Ascending aorta (tissue), 2 donors: Measurements from ENCODE around the gene CCT7. TPM values are rescaled to one million over a fixed set of nuclear protein-coding genes. Genes with fewer than 3 reads are reported as not detected.
"Not testable (repeated sequence)": the region's sequence is repeated elsewhere in the genome, so short reads cannot be mapped to it uniquely, and the experiment has no call there.

Experiments used
- DNase-seq, 2 donors: peaks; one replicate each; pipeline ENCODE4 v3.0.0-alpha.2; 2019; ENCODE audit warnings: low spot score in 2 of 2
- H3K27ac ChIP-seq, 2 donors: fragments of 200-600 bp; sonication (generic); one replicate each; pipeline ENCODE4 v1.5.1; 2016 to 2017; ENCODE audit warnings: mild to moderate bottlenecking in 1 of 2
- H3K27me3 ChIP-seq: fragments of 200-600 bp; sonication (generic); one replicate; pipeline ENCODE4 v1.5.1; 2017
- H3K36me3 ChIP-seq, 2 donors: fragments of 200-600 bp; sonication (generic); one replicate each; pipeline ENCODE4 v1.5.1; 2016
- H3K4me1 ChIP-seq, 2 donors: fragments of 200-600 bp; sonication (generic); one replicate each; pipeline ENCODE4 v1.5.1; 2016 to 2017; ENCODE audit warnings: mild to moderate bottlenecking in 1 of 2
- H3K4me3 ChIP-seq, 2 donors: fragments of 200-600 bp; sonication (generic); one replicate each; pipeline ENCODE4 v1.5.1; 2016 to 2017; ENCODE audit warnings: mild to moderate bottlenecking in 1 of 2
- H3K9me3 ChIP-seq, 2 donors: fragments of 200-600 bp; sonication (generic); one replicate each; pipeline ENCODE4 v1.5.1; 2016
- intact Hi-C: fragments of 100-400 bp; cut with DNase I; formaldehyde crosslinking; loops from one replicate; pipeline ENCODE4 v1.15.1; 2023
- total RNA-seq: library from RNA; depleted of rRNA; stranded (reverse); fragments of >200 nt; gene quantifications from one replicate; pipeline ENCODE4 v1.1.0, GENCODE V29; 2016
- TF ChIP-seq, protein P1 (sequence below), 3 experiments: fragments of 200-600 bp in 2 of 3; fragments of 450-650 bp in 1 of 3; sonication (generic) in 2 of 3; IDR thresholded peaks; one replicate each; pipeline ENCODE4 v1.5.1; 2016 to 2019; ENCODE audit warnings: antibody characterized with exemption in 3 of 3, mild to moderate bottlenecking in 1 of 3, moderate library complexity in 1 of 3

Gene CCT7
- total RNA-seq, result 226 TPM

GRCh38 chr2:73233932-73234832, at the start of gene CCT7:
Gene CCT7, plus strand, starts transcription at chr2:73234308. Its CDS starts 71 bp downstream, at chr2:73234379.
- intact Hi-C loops, result loop anchor here (1.0 to 10.0 kb wide), 6 partner anchors 20 to 1223 kb away; partner anchors contain the start of genes DGUOK, INO80B, SFXN5 and SMYD5
- Histone ChIP-seq H3K27me3 (no peaks in the 10 kb centered on the region), H3K27ac (peak within 1 kb of the TSS; percentile 93 to 96), H3K9me3 (no peaks in the 10 kb centered on the region), H3K36me3 (peaks cover 1 to 9% of the 10 kb centered on the region in 2 donors), H3K4me3 (peak within 1 kb of the TSS; percentile 82 to 85), H3K4me1 (peaks cover 4 to 5% of the 10 kb centered on the region in 2 donors)
- TF ChIP-seq, protein P1, sequence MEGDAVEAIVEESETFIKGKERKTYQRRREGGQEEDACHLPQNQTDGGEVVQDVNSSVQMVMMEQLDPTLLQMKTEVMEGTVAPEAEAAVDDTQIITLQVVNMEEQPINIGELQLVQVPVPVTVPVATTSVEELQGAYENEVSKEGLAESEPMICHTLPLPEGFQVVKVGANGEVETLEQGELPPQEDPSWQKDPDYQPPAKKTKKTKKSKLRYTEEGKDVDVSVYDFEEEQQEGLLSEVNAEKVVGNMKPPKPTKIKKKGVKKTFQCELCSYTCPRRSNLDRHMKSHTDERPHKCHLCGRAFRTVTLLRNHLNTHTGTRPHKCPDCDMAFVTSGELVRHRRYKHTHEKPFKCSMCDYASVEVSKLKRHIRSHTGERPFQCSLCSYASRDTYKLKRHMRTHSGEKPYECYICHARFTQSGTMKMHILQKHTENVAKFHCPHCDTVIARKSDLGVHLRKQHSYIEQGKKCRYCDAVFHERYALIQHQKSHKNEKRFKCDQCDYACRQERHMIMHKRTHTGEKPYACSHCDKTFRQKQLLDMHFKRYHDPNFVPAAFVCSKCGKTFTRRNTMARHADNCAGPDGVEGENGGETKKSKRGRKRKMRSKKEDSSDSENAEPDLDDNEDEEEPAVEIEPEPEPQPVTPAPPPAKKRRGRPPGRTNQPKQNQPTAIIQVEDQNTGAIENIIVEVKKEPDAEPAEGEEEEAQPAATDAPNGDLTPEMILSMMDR (IDR thresholded peaks at IDR 0.05), result no peak
- DNase-seq, result peak; percentile 67 to 94

GRCh38 chr2:73185965-73186364, 48.1 kb upstream of the CCT7 start:
- no peaks in the 10 kb centered on the region for H3K27me3 ChIP-seq
- intact Hi-C loops, result no loop called here
- no peak overlapping the region for H3K4me3 ChIP-seq
- no peaks in the 10 kb centered on the region for H3K36me3 ChIP-seq
- TF ChIP-seq, protein P1 (IDR thresholded peaks at IDR 0.05), result no peak
- H3K9me3 ChIP-seq, result peaks cover 0 to 6% of the 10 kb centered on the region in 2 donors
- no peak overlapping the region for H3K27ac ChIP-seq
- no peaks in the 10 kb centered on the region for H3K4me1 ChIP-seq
- DNase-seq, result no peak

DNA sequence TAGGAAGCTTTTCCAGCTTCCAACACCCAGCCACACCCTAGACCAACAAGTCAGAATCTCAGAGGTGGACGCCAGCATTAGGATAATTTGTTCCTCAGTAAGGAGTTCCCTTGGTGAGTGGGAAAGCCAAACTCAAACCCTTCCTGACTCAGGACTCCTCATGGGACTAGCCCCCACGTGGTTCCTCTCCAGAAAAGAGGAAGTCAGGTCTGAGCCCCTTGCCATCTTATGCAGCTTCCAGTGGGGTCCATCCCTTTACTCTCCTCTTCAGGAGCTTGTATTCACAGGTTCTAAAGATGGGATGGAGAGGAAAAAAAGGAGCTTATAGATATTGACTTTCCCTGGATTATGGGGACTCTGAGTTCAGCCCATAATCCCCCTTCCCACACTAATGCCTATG, 46.6 kb upstream of the CCT7 start:
- intact Hi-C loops, result no loop called here

DNA sequence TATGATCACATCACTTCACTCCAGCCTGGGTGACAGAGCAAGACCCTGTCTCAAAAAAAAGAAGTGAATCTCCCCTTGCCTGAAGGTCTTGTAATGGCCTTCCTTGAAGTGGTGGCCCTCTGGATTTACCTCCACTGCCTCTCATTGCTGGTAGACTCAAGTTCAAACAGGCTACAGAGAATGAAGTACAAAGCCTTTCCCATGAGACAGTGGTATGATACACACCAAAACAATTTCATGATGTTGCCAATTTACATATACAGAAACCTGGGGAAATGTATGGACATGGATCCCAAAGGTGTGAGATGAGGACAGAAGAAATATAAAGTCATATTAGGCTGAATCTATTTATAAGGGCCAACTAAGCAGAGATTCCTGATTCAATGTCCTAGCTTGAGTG, 36.5 kb upstream of the CCT7 start:
- H3K27ac ChIP-seq, result no peak overlapping the region
- no peaks in the 10 kb centered on the region for H3K9me3 ChIP-seq
- peaks cover 15% of the 10 kb centered on the region for H3K27me3 ChIP-seq
- intact Hi-C loops, result no loop called here
- TF ChIP-seq, protein P1 (IDR thresholded peaks at IDR 0.05), result no peak
- H3K4me1 ChIP-seq, result peaks cover 0 to 4% of the 10 kb centered on the region in 2 donors
- H3K36me3 ChIP-seq, result no peaks in the 10 kb centered on the region
- no peak overlapping the region for H3K4me3 ChIP-seq
- no peak for DNase-seq

More for the DNA sequence above, 46.6 kb upstream of the CCT7 start:
- no peaks in the 10 kb centered on the region for H3K4me1 ChIP-seq
- H3K27ac ChIP-seq, result no peak overlapping the region
- no peak overlapping the region for H3K4me3 ChIP-seq
- H3K27me3 ChIP-seq, result no peaks in the 10 kb centered on the region
- peaks cover 0 to 6% of the 10 kb centered on the region in 2 donors for H3K9me3 ChIP-seq
- no peaks in the 10 kb centered on the region for H3K36me3 ChIP-seq
- DNase-seq, result no peak
- TF ChIP-seq, protein P1 (IDR thresholded peaks at IDR 0.05), result no peak

DNA sequence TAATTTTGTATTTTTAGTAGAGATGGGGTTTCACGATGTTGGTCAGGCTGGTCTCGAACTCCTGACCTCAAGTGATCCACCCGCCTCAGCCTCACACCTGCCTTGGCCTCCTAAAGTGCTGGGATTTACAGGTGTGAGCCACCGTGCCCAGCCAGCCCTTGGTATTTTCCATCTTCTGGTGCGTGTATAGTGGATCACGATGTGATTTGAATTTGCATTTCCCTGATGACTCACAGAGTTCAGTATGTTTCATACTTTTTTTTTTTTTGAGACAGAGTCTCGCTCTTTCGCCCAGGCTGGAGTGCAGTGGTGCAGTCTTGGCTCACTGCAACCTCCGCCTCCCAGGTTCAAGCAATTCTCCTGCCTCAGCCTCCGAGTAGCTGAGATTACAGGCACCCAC, 33.8 kb upstream of the CCT7 start:
- H3K27ac ChIP-seq, intact Hi-C loops, H3K4me3 ChIP-seq, H3K36me3 ChIP-seq, H3K4me1 ChIP-seq, DNase-seq, H3K9me3 ChIP-seq: not testable (repeated sequence)
- H3K27me3 ChIP-seq, result peaks cover 19% of the 10 kb centered on the region
